A673 (cell line): ENCODE data around the gene SUSD6. TPM values are rescaled to one million over a fixed set of nuclear protein-coding genes. Genes with fewer than 3 reads are reported as not detected.

ENCODE experiments used
- BruUV-seq: library from RNA; stranded (reverse); fragments of 400-500 nt; replicated peaks from 2 replicates; lab custom pipeline; 2021; lab: Mats Ljungman, UMichigan
- CTCF ChIA-PET: fragments of 300-600 bp; sonication (Branson Sonifier 250); formaldehyde crosslinking; loops from one replicate; lab custom pipeline; 2022; ENCODE audit warnings: antibody characterized with exemption; lab: Charles Lee
- POLR2A ChIA-PET: fragments of 300-600 bp; sonication (Branson Sonifier 250); formaldehyde crosslinking; loops from one replicate; lab custom pipeline; 2022; ENCODE audit warnings: antibody characterized with exemption; ENCODE audit not compliant: low non-redundant PET; lab: Charles Lee
- DNase-seq: peaks from one replicate; pipeline ENCODE4 v3.0.0-alpha.2; 2015; ENCODE audit warnings: low spot score
- H3K27ac ChIP-seq: fragments of 200-600 bp; sonication (generic); 2 replicates; pipeline ENCODE4 v1.5.1; 2016; ENCODE audit warnings: mixed run types, low read depth, mild to moderate bottlenecking, mixed read lengths, antibody characterized with exemption, low read length; ENCODE audit not compliant: poor library complexity, severe bottlenecking
- H3K27me3 ChIP-seq: fragments of 200-600 bp; sonication (generic); replicated peaks from 2 replicates; pipeline ENCODE4 v1.6.1; 2017; ENCODE audit warnings: mixed run types, low read depth, mild to moderate bottlenecking, mixed read lengths, antibody characterized with exemption, low read length; ENCODE audit not compliant: insufficient read depth, poor library complexity
- H3K36me3 ChIP-seq: fragments of 200-600 bp; sonication (generic); 2 replicates; pipeline ENCODE4 v1.6.1; 2016; ENCODE audit warnings: mixed run types, mild to moderate bottlenecking, mixed read lengths, antibody characterized with exemption, low read length; ENCODE audit not compliant: insufficient read depth, poor library complexity, severe bottlenecking
- H3K4me1 ChIP-seq: fragments of 200-600 bp; sonication (generic); 2 replicates; pipeline ENCODE4 v1.6.1; 2017; ENCODE audit warnings: mixed run types, mild to moderate bottlenecking, mixed read lengths, antibody characterized with exemption, low read length; ENCODE audit not compliant: insufficient read depth, poor library complexity, severe bottlenecking
- H3K4me3 ChIP-seq: fragments of 200-600 bp; sonication (generic); 2 replicates; pipeline ENCODE4 v1.5.1; 2016; ENCODE audit warnings: low read depth, mixed run types, mild to moderate bottlenecking, mixed read lengths, low read length; ENCODE audit not compliant: poor library complexity, severe bottlenecking
- H3K9me3 ChIP-seq: fragments of 200-600 bp; sonication (generic); 2 replicates; pipeline ENCODE4 v1.6.1; 2016; ENCODE audit warnings: mixed run types, low read depth, mild to moderate bottlenecking, mixed read lengths, antibody characterized with exemption, low read length; ENCODE audit not compliant: poor library complexity, severe bottlenecking
- EZH2 ChIP-seq: fragments of 200-600 bp; sonication (generic); IDR thresholded peaks from 2 replicates; pipeline ENCODE4 v1.6.1; 2017; ENCODE audit warnings: borderline replicate concordance, low read depth, mild to moderate bottlenecking, mixed read lengths, antibody characterized with exemption, low read length; ENCODE audit not compliant: poor library complexity, severe bottlenecking
- intact Hi-C: fragments of 100-400 bp; cut with micrococcal nuclease; formaldehyde crosslinking; loops from one replicate; pipeline ENCODE4 v1.10.0; 2022; ENCODE audit not compliant: unreplicated experiment
- total RNA-seq: library from RNA; stranded (reverse); gene quantifications from 2 replicates; pipeline ENCODE4 v1.2.3, GENCODE V29; 2021
- TF ChIP-seq, protein P1 (sequence below): fragments of 300-800, 200-600 bp; sonication (generic); conservative IDR thresholded peaks from 2 replicates; pipeline ENCODE4 v1.5.1; 2017; ENCODE audit warnings: low read depth, mild to moderate bottlenecking, antibody characterized with exemption, low read length, moderate library complexity, mixed read lengths

SUSD6 gene
- total RNA-seq, 1 experiment from 2014 or later: 9.2 TPM

DNA sequence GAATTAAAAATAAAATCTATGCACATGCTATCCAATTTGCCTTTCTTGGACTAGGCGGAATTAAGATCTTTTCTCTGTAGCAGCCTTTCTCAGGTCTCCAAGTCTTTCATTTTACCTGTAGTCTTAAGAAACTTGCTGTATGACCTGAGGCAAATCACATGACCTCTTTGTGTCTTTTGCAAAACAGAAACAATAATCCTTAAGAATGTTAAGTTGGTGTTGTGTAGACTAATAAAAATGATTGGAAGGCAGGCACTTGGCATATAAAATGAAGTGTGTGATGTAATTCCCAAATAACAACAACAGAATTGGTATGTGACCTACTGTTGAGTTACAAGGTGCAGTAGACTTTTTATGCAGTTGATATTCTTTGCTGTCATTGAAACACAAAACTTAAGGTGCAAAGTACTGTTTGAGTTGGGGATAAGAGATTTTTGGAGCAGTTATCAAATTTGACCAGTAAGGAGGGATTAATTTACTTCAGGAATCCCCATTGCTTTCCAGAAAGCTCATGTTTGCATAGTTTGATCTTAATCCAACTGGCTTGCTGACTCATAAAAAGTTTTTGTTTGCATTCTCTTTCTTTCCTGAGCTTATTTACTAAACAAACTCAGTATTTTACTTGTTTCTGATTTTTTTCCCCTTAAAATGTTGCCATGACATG is 51.4 kb downstream of the SUSD6 start:
- TF ChIP-seq, protein P1, sequence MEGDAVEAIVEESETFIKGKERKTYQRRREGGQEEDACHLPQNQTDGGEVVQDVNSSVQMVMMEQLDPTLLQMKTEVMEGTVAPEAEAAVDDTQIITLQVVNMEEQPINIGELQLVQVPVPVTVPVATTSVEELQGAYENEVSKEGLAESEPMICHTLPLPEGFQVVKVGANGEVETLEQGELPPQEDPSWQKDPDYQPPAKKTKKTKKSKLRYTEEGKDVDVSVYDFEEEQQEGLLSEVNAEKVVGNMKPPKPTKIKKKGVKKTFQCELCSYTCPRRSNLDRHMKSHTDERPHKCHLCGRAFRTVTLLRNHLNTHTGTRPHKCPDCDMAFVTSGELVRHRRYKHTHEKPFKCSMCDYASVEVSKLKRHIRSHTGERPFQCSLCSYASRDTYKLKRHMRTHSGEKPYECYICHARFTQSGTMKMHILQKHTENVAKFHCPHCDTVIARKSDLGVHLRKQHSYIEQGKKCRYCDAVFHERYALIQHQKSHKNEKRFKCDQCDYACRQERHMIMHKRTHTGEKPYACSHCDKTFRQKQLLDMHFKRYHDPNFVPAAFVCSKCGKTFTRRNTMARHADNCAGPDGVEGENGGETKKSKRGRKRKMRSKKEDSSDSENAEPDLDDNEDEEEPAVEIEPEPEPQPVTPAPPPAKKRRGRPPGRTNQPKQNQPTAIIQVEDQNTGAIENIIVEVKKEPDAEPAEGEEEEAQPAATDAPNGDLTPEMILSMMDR: no peak
- TF ChIP-seq EZH2: no peak
- intact Hi-C loops: no loop called here
- BruUV-seq: no TSS peak

DNA sequence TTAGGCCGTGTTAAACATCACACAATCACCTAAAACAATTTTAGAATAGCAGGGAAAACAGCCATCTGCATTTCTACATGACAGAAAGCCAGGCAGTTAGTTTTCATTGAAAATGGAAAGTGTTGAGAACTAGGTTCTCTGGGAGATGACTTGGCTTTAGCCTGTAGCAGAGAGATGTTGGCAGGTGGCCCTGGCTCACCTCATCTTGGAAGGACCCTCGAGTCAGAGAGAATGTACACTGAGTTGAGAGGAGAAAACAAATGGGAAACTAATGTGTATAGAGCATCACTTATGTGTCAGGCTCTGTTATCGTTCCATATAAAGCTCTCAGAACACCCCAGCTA is 51.9 kb downstream of the SUSD6 start:
- H3K9me3 ChIP-seq: no peaks in the 10 kb centered on the region
- DNase-seq: no peak
- H3K36me3 ChIP-seq: no peaks in the 10 kb centered on the region
- no TSS peak for BruUV-seq
- ChIA-PET POLR2A (no interaction called here), CTCF (no interaction called here)
- intact Hi-C loops: no loop called here
- no peaks in the 10 kb centered on the region for H3K4me1 ChIP-seq
- H3K27ac ChIP-seq: no peak overlapping the region
- no peak for TF ChIP-seq EZH2
- TF ChIP-seq, protein P1: no peak
- no peaks in the 10 kb centered on the region for H3K27me3 ChIP-seq
- no peak overlapping the region for H3K4me3 ChIP-seq

More for the DNA sequence above, 51.4 kb downstream of the SUSD6 start:
- Histone ChIP-seq H3K4me3 (no peak overlapping the region), H3K27me3 (no peaks in the 10 kb centered on the region), H3K36me3 (no peaks in the 10 kb centered on the region), H3K27ac (no peak overlapping the region), H3K9me3 (no peaks in the 10 kb centered on the region), H3K4me1 (no peaks in the 10 kb centered on the region)
- no peak for DNase-seq
- POLR2A ChIA-PET: no interaction called here
- CTCF ChIA-PET: no interaction called here

DNA sequence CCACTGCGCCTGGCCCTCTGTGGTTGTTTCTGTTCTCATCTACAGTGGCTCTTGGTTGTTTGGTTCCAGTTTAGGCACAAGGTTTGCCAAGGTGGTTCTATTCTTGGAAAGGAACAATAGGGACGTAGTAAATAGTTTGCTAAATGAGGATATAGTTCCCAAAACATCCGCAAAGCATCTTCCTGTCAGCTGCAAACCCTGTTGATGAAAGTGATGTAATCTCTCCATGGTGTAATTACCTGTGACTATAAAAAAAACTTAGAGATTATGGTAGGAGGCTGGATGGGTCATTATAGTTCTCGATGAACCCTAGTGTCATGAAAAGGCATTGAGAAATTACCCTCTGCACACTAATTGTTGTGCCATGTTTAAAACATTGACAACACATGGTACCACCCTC is 52.9 kb downstream of the SUSD6 start:
- Histone ChIP-seq H3K27ac (no peak overlapping the region), H3K36me3 (no peaks in the 10 kb centered on the region), H3K4me1 (no peaks in the 10 kb centered on the region), H3K4me3 (no peak overlapping the region), H3K9me3 (no peaks in the 10 kb centered on the region), H3K27me3 (no peaks in the 10 kb centered on the region)
- POLR2A ChIA-PET: no interaction called here
- no peak for DNase-seq
- no TSS peak for BruUV-seq
- CTCF ChIA-PET: no interaction called here
- TF ChIP-seq, protein P1: no peak
- TF ChIP-seq EZH2: no peak
- intact Hi-C loops: no loop called here
